Activated naive CD8-positive, alpha-beta T cell treated with anti-CD3 and anti-CD28 coated beads for 36 hours (primary cell): ENCODE results near the gene SLC12A9. TPM values are rescaled to one million over a fixed set of nuclear protein-coding genes. Genes with fewer than 3 reads are reported as not detected.
A peak's percentile ranks its signal among the peaks of the same experiment; 100 is the strongest.
"Not testable (repeated sequence)": the region's sequence is repeated elsewhere in the genome, so short reads cannot be mapped to it uniquely, and the experiment has no call there.

Source experiments
- DNase-seq: peaks from one replicate; pipeline ENCODE4 v3.0.0; 2021
- H3K27ac Mint-ChIP-seq: one replicate; pipeline ENCODE4 v1.8.0; 2022; ENCODE audit warnings: mild to moderate bottlenecking, moderate library complexity, mixed read lengths
- H3K27me3 Mint-ChIP-seq: one replicate; pipeline ENCODE4 v1.8.0; 2022; ENCODE audit warnings: mild to moderate bottlenecking, mixed read lengths
- H3K36me3 Mint-ChIP-seq: one replicate; pipeline ENCODE4 v1.8.0; 2021; ENCODE audit warnings: mild to moderate bottlenecking, mixed read lengths
- H3K4me1 Mint-ChIP-seq: one replicate; pipeline ENCODE4 v1.8.0; 2021; ENCODE audit warnings: mixed read lengths
- H3K4me3 Mint-ChIP-seq: one replicate; pipeline ENCODE4 v1.8.0; 2022; ENCODE audit warnings: mild to moderate bottlenecking, moderate library complexity, mixed read lengths
- H3K9me3 Mint-ChIP-seq: one replicate; pipeline ENCODE4 v1.8.0; 2022; ENCODE audit warnings: mixed read lengths
- total RNA-seq, 2 experiments: library from RNA; stranded (reverse); gene quantifications; one replicate each; pipeline ENCODE4 v1.2.3, GENCODE V29; 2021

SLC12A9 gene
- total RNA-seq, 2 experiments from 2014 or later: 13.4 to 14.6 TPM

- peaks cover 6% of the 10 kb centered on the region for H3K4me1 Mint-ChIP-seq
- no peaks in the 10 kb centered on the region for H3K27me3 Mint-ChIP-seq
- peak overlapping the region; percentile 68 for H3K4me3 Mint-ChIP-seq
- H3K27ac Mint-ChIP-seq: peak overlapping the region; percentile 82
- H3K9me3 Mint-ChIP-seq: no peaks in the 10 kb centered on the region
- H3K36me3 Mint-ChIP-seq: peaks cover 1% of the 10 kb centered on the region
- DNase-seq: no peak
Observed at GRCh38 chr7:100836812-100837098, 15.8 kb upstream of the SLC12A9 start.

- Mint-ChIP-seq H3K36me3 (peaks cover 1% of the 10 kb centered on the region), H3K27ac (peak overlapping the region; percentile 82), H3K9me3 (no peaks in the 10 kb centered on the region), H3K27me3 (no peaks in the 10 kb centered on the region), H3K4me1 (peaks cover 6% of the 10 kb centered on the region), H3K4me3 (peak overlapping the region; percentile 68)
- peak; percentile 74 for DNase-seq
Observed at GRCh38 chr7:100837099-100837836, 15.2 kb upstream of the SLC12A9 start.

- Mint-ChIP-seq H3K4me3 (no peak overlapping the region), H3K27ac (no peak overlapping the region), H3K4me1 (peaks cover 6% of the 10 kb centered on the region), H3K36me3 (peaks cover 1% of the 10 kb centered on the region), H3K27me3 (no peaks in the 10 kb centered on the region), H3K9me3 (no peaks in the 10 kb centered on the region)
- no peak for DNase-seq
Observed at GRCh38 chr7:100839361-100839760, 13.2 kb upstream of the SLC12A9 start.

- Mint-ChIP-seq H3K4me1 (peaks cover 6% of the 10 kb centered on the region), H3K9me3 (no peaks in the 10 kb centered on the region), H3K27me3 (no peaks in the 10 kb centered on the region), H3K4me3 (no peak overlapping the region), H3K36me3 (peaks cover 1% of the 10 kb centered on the region), H3K27ac (no peak overlapping the region)
- DNase-seq: no peak
Observed at GRCh38 chr7:100840470-100841100, 11.9 kb upstream of the SLC12A9 start.

- no peaks in the 10 kb centered on the region for H3K27me3 Mint-ChIP-seq
- H3K4me1 Mint-ChIP-seq: peaks cover 3% of the 10 kb centered on the region
- H3K9me3 Mint-ChIP-seq: no peaks in the 10 kb centered on the region
- no peak for DNase-seq
- H3K27ac Mint-ChIP-seq: no peak overlapping the region
- H3K4me3 Mint-ChIP-seq: no peak overlapping the region
- H3K36me3 Mint-ChIP-seq: no peaks in the 10 kb centered on the region
Observed at GRCh38 chr7:100847360-100847759, 5.2 kb upstream of the SLC12A9 start.

GRCh38 chr7:100854146-100854895 lies 1.8 kb downstream of the SLC12A9 start:
- Mint-ChIP-seq H3K36me3 (no peaks in the 10 kb centered on the region), H3K9me3 (no peaks in the 10 kb centered on the region), H3K27ac (no peak overlapping the region), H3K4me1 (peaks cover 12% of the 10 kb centered on the region), H3K27me3 (no peaks in the 10 kb centered on the region), H3K4me3 (peak overlapping the region; percentile 14)
- DNase-seq: no peak

- H3K9me3 Mint-ChIP-seq, H3K27ac Mint-ChIP-seq, H3K4me3 Mint-ChIP-seq, DNase-seq, H3K27me3 Mint-ChIP-seq, H3K36me3 Mint-ChIP-seq: not testable (repeated sequence)
- H3K4me1 Mint-ChIP-seq: peaks cover 12% of the 10 kb centered on the region
Observed at GRCh38 chr7:100854899-100855298, 2.4 kb downstream of the SLC12A9 start.

GRCh38 chr7:100855515-100855914 lies 3.0 kb downstream of the SLC12A9 start:
- H3K27me3 Mint-ChIP-seq: no peaks in the 10 kb centered on the region
- H3K4me3 Mint-ChIP-seq: no peak overlapping the region
- H3K4me1 Mint-ChIP-seq: peaks cover 12% of the 10 kb centered on the region
- H3K27ac Mint-ChIP-seq: no peak overlapping the region
- no peak for DNase-seq
- no peaks in the 10 kb centered on the region for H3K9me3 Mint-ChIP-seq
- peaks cover 5% of the 10 kb centered on the region for H3K36me3 Mint-ChIP-seq

GRCh38 chr7:100856871-100857282 lies 4.4 kb downstream of the SLC12A9 start:
- H3K9me3 Mint-ChIP-seq: no peaks in the 10 kb centered on the region
- H3K4me1 Mint-ChIP-seq: peaks cover 10% of the 10 kb centered on the region
- H3K36me3 Mint-ChIP-seq: peaks cover 10% of the 10 kb centered on the region
- no peaks in the 10 kb centered on the region for H3K27me3 Mint-ChIP-seq
- DNase-seq: no peak
- no peak overlapping the region for H3K4me3 Mint-ChIP-seq
- no peak overlapping the region for H3K27ac Mint-ChIP-seq

- Mint-ChIP-seq H3K4me1 (no peaks in the 10 kb centered on the region), H3K9me3 (no peaks in the 10 kb centered on the region), H3K4me3 (no peak overlapping the region), H3K27ac (no peak overlapping the region), H3K27me3 (no peaks in the 10 kb centered on the region), H3K36me3 (peaks cover 10% of the 10 kb centered on the region)
- DNase-seq: no peak
Observed at GRCh38 chr7:100859856-100860255, 7.3 kb downstream of the SLC12A9 start.

- Mint-ChIP-seq H3K27ac (no peak overlapping the region), H3K9me3 (no peaks in the 10 kb centered on the region), H3K4me3 (no peak overlapping the region), H3K27me3 (no peaks in the 10 kb centered on the region), H3K36me3 (peaks cover 10% of the 10 kb centered on the region), H3K4me1 (peaks cover 4% of the 10 kb centered on the region)
- DNase-seq: no peak
Observed at GRCh38 chr7:100860702-100861615, 8.4 kb downstream of the SLC12A9 start.

- Mint-ChIP-seq H3K27me3 (no peaks in the 10 kb centered on the region), H3K4me1 (peaks cover 6% of the 10 kb centered on the region), H3K27ac (no peak overlapping the region), H3K36me3 (peaks cover 10% of the 10 kb centered on the region), H3K9me3 (no peaks in the 10 kb centered on the region), H3K4me3 (no peak overlapping the region)
- DNase-seq: no peak
Observed at GRCh38 chr7:100861616-100861985, 9.1 kb downstream of the SLC12A9 start.

- no peak overlapping the region for H3K4me3 Mint-ChIP-seq
- H3K4me1 Mint-ChIP-seq: peaks cover 16% of the 10 kb centered on the region
- H3K27ac Mint-ChIP-seq: no peak overlapping the region
- H3K27me3 Mint-ChIP-seq: no peaks in the 10 kb centered on the region
- H3K36me3 Mint-ChIP-seq: peaks cover 15% of the 10 kb centered on the region
- no peak for DNase-seq
- H3K9me3 Mint-ChIP-seq: no peaks in the 10 kb centered on the region
Observed at GRCh38 chr7:100863406-100863950, 11.0 kb downstream of the SLC12A9 start.

GRCh38 chr7:100864263-100864845 lies 11.8 kb downstream of the SLC12A9 start:
- peaks cover 15% of the 10 kb centered on the region for H3K36me3 Mint-ChIP-seq
- H3K9me3 Mint-ChIP-seq: no peaks in the 10 kb centered on the region
- peaks cover 16% of the 10 kb centered on the region for H3K4me1 Mint-ChIP-seq
- no peaks in the 10 kb centered on the region for H3K27me3 Mint-ChIP-seq
- H3K27ac Mint-ChIP-seq: no peak overlapping the region
- no peak for DNase-seq
- H3K4me3 Mint-ChIP-seq: no peak overlapping the region
